MCF 10A (cell line): ENCODE measurements around the gene PNPLA5. TPM values are rescaled to one million over a fixed set of nuclear protein-coding genes. Genes with fewer than 3 reads are reported as not detected.

Source experiments
- BruUV-seq: library from RNA; stranded (reverse); fragments of 400-500 nt; replicated peaks from 2 replicates; lab custom pipeline; 2021; lab: Mats Ljungman, UMichigan
- CTCF ChIA-PET: fragments of 300-600 bp; sonication (Branson Sonifier 250); formaldehyde crosslinking; extraction: SDS; loops from one replicate; lab custom pipeline; 2021; ENCODE audit warnings: antibody characterized with exemption, inconsistent platforms; lab: Yijun Ruan, JAX
- POLR2A ChIA-PET: fragments of 300-600, 350-650 bp; sonication (Branson Sonifier 250); formaldehyde crosslinking; extraction: SDS; loops from one replicate; lab custom pipeline; 2020; ENCODE audit warnings: antibody characterized with exemption, inconsistent platforms; lab: Yijun Ruan, JAX
- DNase-seq: peaks from one replicate; pipeline ENCODE4 v3.0.0-alpha.2; 2018; ENCODE audit not compliant: unreplicated experiment
- H3K27ac Mint-ChIP-seq: one replicate; pipeline ENCODE4 v1.8.0; 2022; ENCODE audit warnings: mild to moderate bottlenecking, low read depth, mixed read lengths; ENCODE audit not compliant: unreplicated experiment
- H3K27me3 Mint-ChIP-seq: one replicate; pipeline ENCODE4 v1.8.0; 2022; ENCODE audit warnings: mixed read lengths; ENCODE audit not compliant: insufficient read depth, unreplicated experiment
- H3K36me3 Mint-ChIP-seq: one replicate; pipeline ENCODE4 v1.8.0; 2022; ENCODE audit warnings: mild to moderate bottlenecking, moderate library complexity, mixed read lengths; ENCODE audit not compliant: insufficient read depth, unreplicated experiment
- H3K4me1 Mint-ChIP-seq: one replicate; pipeline ENCODE4 v1.8.0; 2022; ENCODE audit warnings: mixed read lengths; ENCODE audit not compliant: insufficient read depth, unreplicated experiment
- H3K4me3 Mint-ChIP-seq: one replicate; pipeline ENCODE4 v1.8.0; 2022; ENCODE audit warnings: mild to moderate bottlenecking, moderate library complexity, mixed read lengths; ENCODE audit not compliant: unreplicated experiment
- H3K9me3 Mint-ChIP-seq: one replicate; pipeline ENCODE4 v1.8.0; 2022; ENCODE audit warnings: mixed read lengths; ENCODE audit not compliant: unreplicated experiment
- CTCF ChIP-seq: fragments of 200-600 bp; IDR thresholded peaks from one replicate; pipeline ENCODE4 v1.8.0; 2022; ENCODE audit warnings: antibody characterized with exemption, mild to moderate bottlenecking; ENCODE audit not compliant: unreplicated experiment
- intact Hi-C: fragments of 100-400 bp; cut with micrococcal nuclease; formaldehyde crosslinking; loops from 2 replicates; pipeline ENCODE4 v1.14.1; 2022
- total RNA-seq: library from RNA; stranded (reverse); gene quantifications from 2 replicates; pipeline ENCODE4 v1.2.3, GENCODE V29; 2022

Gene PNPLA5
- total RNA-seq, 1 experiment from 2014 or later = not detected

- Mint-ChIP-seq H3K4me1 (peaks cover 13% of the 10 kb centered on the region), H3K27me3 (no peaks in the 10 kb centered on the region), H3K9me3 (no peaks in the 10 kb centered on the region), H3K4me3 (no peak overlapping the region), H3K27ac (no peak overlapping the region), H3K36me3 (peaks cover 5% of the 10 kb centered on the region)
- no peak for DNase-seq
- TF ChIP-seq CTCF = no peak
- intact Hi-C loops = loop anchor here (10.0 kb wide), 1 partner anchor 627 kb away; no protein-coding TSS in a partner anchor
- BruUV-seq = no TSS peak
- POLR2A ChIA-PET = interaction anchor here (0.7 to 2.3 kb wide), 2 partner anchors 13 to 75 kb away, joined by 3 to 6 read pairs; no protein-coding TSS in a partner anchor
- CTCF ChIA-PET = interaction anchor here (0.7 to 1.8 kb wide), 5 partner anchors 16 to 629 kb away, joined by 3 to 4 read pairs (median 3); no protein-coding TSS in a partner anchor
Measured at GRCh38 chr22:43901976-43902643, 10.3 kb upstream of the PNPLA5 start.

- CTCF ChIA-PET = interaction anchor here (0.9 to 4.2 kb wide), 3 partner anchors 11 to 33 kb away, joined by 3 to 38 read pairs (median 5); no protein-coding TSS in a partner anchor
Measured at GRCh38 chr22:43900206-43900605, 8.4 kb upstream of the PNPLA5 start.

GRCh38 chr22:43897751-43898261 is 6.0 kb upstream of the PNPLA5 start:
- Mint-ChIP-seq H3K36me3 (peaks cover 5% of the 10 kb centered on the region), H3K9me3 (no peaks in the 10 kb centered on the region), H3K27me3 (no peaks in the 10 kb centered on the region), H3K4me3 (no peak overlapping the region), H3K4me1 (peaks cover 13% of the 10 kb centered on the region), H3K27ac (no peak overlapping the region)
- intact Hi-C loops = no loop called here
- no peak for DNase-seq
- CTCF ChIA-PET = interaction anchor here (0.6 to 4.2 kb wide), 8 partner anchors 10 to 1966 kb away, joined by 3 to 38 read pairs (median 3); no protein-coding TSS in a partner anchor
- no peak for TF ChIP-seq CTCF
- POLR2A ChIA-PET = interaction anchor here (0.7 to 1.1 kb wide), 2 partner anchors 22 to 26 kb away, joined by 3 to 4 read pairs; partner anchors contain the start of gene PNPLA3
- BruUV-seq = no TSS peak

More at GRCh38 chr22:43900206-43900605, 8.4 kb upstream of the PNPLA5 start:
- H3K36me3 Mint-ChIP-seq = peaks cover 5% of the 10 kb centered on the region
- no peak overlapping the region for H3K4me3 Mint-ChIP-seq
- no peaks in the 10 kb centered on the region for H3K27me3 Mint-ChIP-seq
- no peak for DNase-seq
- H3K27ac Mint-ChIP-seq = no peak overlapping the region
- BruUV-seq = no TSS peak
- H3K9me3 Mint-ChIP-seq = no peaks in the 10 kb centered on the region
- intact Hi-C loops = loop anchor here (10.0 kb wide), 1 partner anchor 625 kb away; no protein-coding TSS in a partner anchor
- H3K4me1 Mint-ChIP-seq = peaks cover 13% of the 10 kb centered on the region
- POLR2A ChIA-PET = no interaction called here
- no peak for TF ChIP-seq CTCF

GRCh38 chr22:43895986-43896645 is 4.3 kb upstream of the PNPLA5 start:
- CTCF ChIA-PET = interaction anchor here (0.6 to 1.4 kb wide), 2 partner anchors 9 to 24 kb away, joined by 3 to 4 read pairs; no protein-coding TSS in a partner anchor
- no peak for TF ChIP-seq CTCF
- no peaks in the 10 kb centered on the region for H3K27me3 Mint-ChIP-seq

More at GRCh38 chr22:43895986-43896645, 4.3 kb upstream of the PNPLA5 start:
- no peak for DNase-seq
- no peaks in the 10 kb centered on the region for H3K9me3 Mint-ChIP-seq
- H3K4me1 Mint-ChIP-seq = peaks cover 13% of the 10 kb centered on the region
- no TSS peak for BruUV-seq
- no peak overlapping the region for H3K4me3 Mint-ChIP-seq
- no peak overlapping the region for H3K27ac Mint-ChIP-seq
- intact Hi-C loops = no loop called here
- H3K36me3 Mint-ChIP-seq = peaks cover 5% of the 10 kb centered on the region
- POLR2A ChIA-PET = no interaction called here
